Right ventricle myocardium inferior (tissue), 1 donor: ENCODE data around the gene SLC9B2. TPM values are rescaled to one million over a fixed set of nuclear protein-coding genes. Genes with fewer than 3 reads are reported as not detected.
A peak's percentile ranks its signal among the peaks of the same experiment; 100 is the strongest.

Source experiments
- ATAC-seq: fragments of 200-7000 bp; cut with Tn5 transposase; one replicate; pipeline ENCODE4 v1.9.1; 2020; ENCODE audit warnings: mild to moderate bottlenecking, moderate library complexity
- DNase-seq: peaks from one replicate; pipeline ENCODE4 v3.0.0; 2021; ENCODE audit errors: missing footprints
- intact Hi-C: fragments of 100-400 bp; cut with DNase I; formaldehyde crosslinking; loops from one replicate; pipeline ENCODE4 v1.11.0; 2022
- long read RNA-seq: library from polyadenylated mRNA; unstranded; transcript quantifications from one replicate; pipeline ENCODE4 v2.0.0, GENCODE V29; 2021
- total RNA-seq: library from RNA; stranded (reverse); fragmentation: NEBNext Ultra II Directional; extraction: Animal tissue kit (Norgen Biotek cat#: 25700); gene quantifications from one replicate; pipeline ENCODE4 v1.2.1, GENCODE V29; 2021
- donor health status: DM: no; HTN: yes; CAD: no; lungs with severe emphysema.

Gene SLC9B2
- total RNA-seq = 3.3 TPM
- long read RNA-seq = 0 reads

GRCh38 chr4:103076747-103077347, at the start of gene SLC9B2:
SLC9B2 (minus strand) TSS chr4:103076761; CDS start chr4:103067550, 9,211 bp downstream.
- DNase-seq (no peak), ATAC-seq (no peak)
- intact Hi-C loops = no loop called here

GRCh38 chr4:103126126-103126525, 49.6 kb upstream of the SLC9B2 start:
- ATAC-seq (no peak), DNase-seq (no peak)
- intact Hi-C loops = no loop called here

GRCh38 chr4:103123114-103123513, 46.6 kb upstream of the SLC9B2 start:
- no peak for DNase-seq
- no peak for ATAC-seq
- intact Hi-C loops = no loop called here

- DNase-seq (no peak), ATAC-seq (no peak)
- intact Hi-C loops = no loop called here
Observed at GRCh38 chr4:103118166-103118565, 41.6 kb upstream of the SLC9B2 start.

GRCh38 chr4:103111598-103111997, 35.0 kb upstream of the SLC9B2 start:
- intact Hi-C loops = no loop called here
- ATAC-seq (no peak), DNase-seq (no peak)

GRCh38 chr4:103108542-103108941, 32.0 kb upstream of the SLC9B2 start:
- DNase-seq (no peak), ATAC-seq (no peak)
- intact Hi-C loops = no loop called here

GRCh38 chr4:103105558-103106356, 29.2 kb upstream of the SLC9B2 start:
- ATAC-seq = no peak
- DNase-seq = no peak
- intact Hi-C loops = no loop called here

- DNase-seq (no peak), ATAC-seq (no peak)
- intact Hi-C loops = loop anchor here (5.0 kb wide), 1 partner anchor 658 kb away; no protein-coding TSS in a partner anchor
Observed at GRCh38 chr4:103104886-103105285, 28.3 kb upstream of the SLC9B2 start.

GRCh38 chr4:103100691-103101090, 24.1 kb upstream of the SLC9B2 start:
- ATAC-seq (no peak), DNase-seq (no peak)
- intact Hi-C loops = loop anchor here (5.0 kb wide), 1 partner anchor 653 kb away; no protein-coding TSS in a partner anchor

- DNase-seq (no peak), ATAC-seq (peak; percentile 95)
- intact Hi-C loops = loop anchor here (5.0 to 10.0 kb wide), 5 partner anchors 85 to 668 kb away; partner anchors contain the start of genes SLC9B1 and UBE2D3
Observed at GRCh38 chr4:103099691-103100392, 23.3 kb upstream of the SLC9B2 start, which contains the start of gene BDH2. BDH2 (minus strand) TSS chr4:103099834; CDS start chr4:103096254, 3,580 bp downstream.

- intact Hi-C loops = loop anchor here (5.0 to 10.0 kb wide), 4 partner anchors 84 to 667 kb away; partner anchors contain the start of genes SLC9B1 and UBE2D3
- DNase-seq = no peak
- ATAC-seq = peak; percentile 38
Observed at GRCh38 chr4:103098756-103099440, 22.3 kb upstream of the SLC9B2 start.

GRCh38 chr4:103098341-103098740, 21.8 kb upstream of the SLC9B2 start:
- ATAC-seq (no peak), DNase-seq (no peak)
- intact Hi-C loops = loop anchor here (5.0 to 10.0 kb wide), 4 partner anchors 84 to 666 kb away; partner anchors contain the start of genes SLC9B1 and UBE2D3

GRCh38 chr4:103097112-103097511, 20.6 kb upstream of the SLC9B2 start:
- intact Hi-C loops = loop anchor here (5.0 to 10.0 kb wide), 4 partner anchors 82 to 665 kb away; partner anchors contain the start of genes SLC9B1 and UBE2D3
- DNase-seq = no peak
- ATAC-seq = no peak

- DNase-seq (no peak), ATAC-seq (no peak)
- intact Hi-C loops = loop anchor here (5.0 to 10.0 kb wide), 4 partner anchors 80 to 663 kb away; partner anchors contain the start of genes SLC9B1 and UBE2D3
Observed at GRCh38 chr4:103095080-103095479, 18.5 kb upstream of the SLC9B2 start.

GRCh38 chr4:103092245-103092644, 15.7 kb upstream of the SLC9B2 start:
- ATAC-seq (no peak), DNase-seq (no peak)
- intact Hi-C loops = loop anchor here (5.0 to 10.0 kb wide), 2 partner anchors 45 to 77 kb away; partner anchors contain the start of gene SLC9B1

- intact Hi-C loops = loop anchor here (5.0 to 10.0 kb wide), 2 partner anchors 44 to 77 kb away; partner anchors contain the start of gene SLC9B1
- DNase-seq (no peak), ATAC-seq (no peak)
Observed at GRCh38 chr4:103091601-103092223, 15.2 kb upstream of the SLC9B2 start.

- no peak for ATAC-seq
- DNase-seq = no peak
- intact Hi-C loops = no loop called here
Observed at GRCh38 chr4:103089481-103089880, 12.9 kb upstream of the SLC9B2 start.

- no peak for ATAC-seq
- intact Hi-C loops = no loop called here
- no peak for DNase-seq
Observed at GRCh38 chr4:103086551-103086950, 10.0 kb upstream of the SLC9B2 start.
